Measurements from ENCODE around the gene PTPRF.

PTPRF gene

DNA sequence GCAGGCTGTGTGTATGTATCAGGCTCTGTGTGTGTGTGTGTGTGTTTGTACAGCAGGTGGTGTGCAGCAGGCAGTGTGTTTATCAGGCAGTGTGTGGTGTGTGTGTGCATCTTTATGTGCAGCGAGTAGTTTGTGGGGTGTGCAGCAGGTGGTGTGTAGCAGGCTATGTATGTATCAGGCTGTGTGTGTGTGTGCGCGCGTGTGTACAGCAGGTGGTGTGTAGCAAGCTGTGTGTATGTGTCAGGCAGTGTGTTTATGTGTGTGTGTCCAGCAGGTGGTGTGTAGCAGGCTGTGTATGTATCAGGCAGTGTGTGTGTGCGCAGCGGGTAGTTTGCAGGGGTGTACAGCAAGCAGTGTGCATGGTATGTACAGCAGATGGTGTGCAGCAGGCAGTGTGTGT, 29.0 kb downstream of the PTPRF start:
- no peak overlapping the region for H3K4me3 ChIP-seq (ENCODE audit: control insufficient read depth in 1 of 7, extremely low read depth in 1 of 7, insufficient read depth in 4 of 7, low read depth in 2 of 7, low read length in 6 of 7)
- no peak for DNase-seq
- peaks cover 0 to 7% (median 3%) of the 10 kb centered on the region in 4 experiments for H3K4me1 ChIP-seq (ENCODE audit: control extremely low read depth in 1 of 4, control insufficient read depth in 4 of 4, insufficient read depth in 4 of 4, low read length in 3 of 4)
- no peaks in the 10 kb centered on the region for H3K9me3 ChIP-seq (ENCODE audit: control extremely low read depth in 1 of 5, control insufficient read depth in 4 of 5, insufficient read depth in 2 of 5, low read depth in 1 of 5, low read length in 4 of 5)
- no peak overlapping the region for H3K27ac ChIP-seq (ENCODE audit: insufficient read depth in 1 of 2, low read depth in 1 of 2, low read length in 2 of 2, poor library complexity in 1 of 2, severe bottlenecking in 2 of 2)
- no peaks in the 10 kb centered on the region for H3K36me3 ChIP-seq (ENCODE audit: control insufficient read depth in 4 of 4, insufficient read depth in 4 of 4, low read length in 3 of 4)
- CTCF ChIA-PET: no interaction called here
- 100% methylated on average over 1 of the region's 6 CpGs for WGBS (ENCODE audit: insufficient coverage)
- POLR2A ChIA-PET: no interaction called here
- peaks cover 0 to 11% (median 0%) of the 10 kb centered on the region in 5 experiments for H3K27me3 ChIP-seq (replicated peaks in 2 of 5; ENCODE audit: control insufficient read depth in 4 of 5, insufficient read depth in 5 of 5, low read length in 4 of 5)

GRCh38 chr1:43560286-43560685, 29.6 kb downstream of the PTPRF start:
- H3K4me1 ChIP-seq (ENCODE audit: control extremely low read depth in 1 of 4, control insufficient read depth in 4 of 4, insufficient read depth in 4 of 4, low read length in 3 of 4): peaks cover 0 to 11% (median 8%) of the 10 kb centered on the region in 4 experiments
- DNase-seq: no peak
- 96% methylated on average over 5 of the region's 6 CpGs for WGBS (ENCODE audit: insufficient coverage)
- POLR2A ChIA-PET: no interaction called here
- CTCF ChIA-PET: interaction anchor here (1.2 kb wide), 1 partner anchor 27 kb away, joined by 3 read pairs; no protein-coding TSS in a partner anchor
- no peak overlapping the region for H3K27ac ChIP-seq (ENCODE audit: insufficient read depth in 1 of 2, low read depth in 1 of 2, low read length in 2 of 2, poor library complexity in 1 of 2, severe bottlenecking in 2 of 2)
- no peaks in the 10 kb centered on the region for H3K36me3 ChIP-seq (ENCODE audit: control insufficient read depth in 4 of 4, insufficient read depth in 4 of 4, low read length in 3 of 4)
- no peak overlapping the region for H3K4me3 ChIP-seq (ENCODE audit: control insufficient read depth in 1 of 7, extremely low read depth in 1 of 7, insufficient read depth in 4 of 7, low read depth in 2 of 7, low read length in 6 of 7)
- H3K27me3 ChIP-seq (replicated peaks in 2 of 5; ENCODE audit: control insufficient read depth in 4 of 5, insufficient read depth in 5 of 5, low read length in 4 of 5): peaks cover 0 to 12% (median 3%) of the 10 kb centered on the region in 5 experiments
- H3K9me3 ChIP-seq (ENCODE audit: control extremely low read depth in 1 of 5, control insufficient read depth in 4 of 5, insufficient read depth in 2 of 5, low read depth in 1 of 5, low read length in 4 of 5): no peaks in the 10 kb centered on the region

DNA sequence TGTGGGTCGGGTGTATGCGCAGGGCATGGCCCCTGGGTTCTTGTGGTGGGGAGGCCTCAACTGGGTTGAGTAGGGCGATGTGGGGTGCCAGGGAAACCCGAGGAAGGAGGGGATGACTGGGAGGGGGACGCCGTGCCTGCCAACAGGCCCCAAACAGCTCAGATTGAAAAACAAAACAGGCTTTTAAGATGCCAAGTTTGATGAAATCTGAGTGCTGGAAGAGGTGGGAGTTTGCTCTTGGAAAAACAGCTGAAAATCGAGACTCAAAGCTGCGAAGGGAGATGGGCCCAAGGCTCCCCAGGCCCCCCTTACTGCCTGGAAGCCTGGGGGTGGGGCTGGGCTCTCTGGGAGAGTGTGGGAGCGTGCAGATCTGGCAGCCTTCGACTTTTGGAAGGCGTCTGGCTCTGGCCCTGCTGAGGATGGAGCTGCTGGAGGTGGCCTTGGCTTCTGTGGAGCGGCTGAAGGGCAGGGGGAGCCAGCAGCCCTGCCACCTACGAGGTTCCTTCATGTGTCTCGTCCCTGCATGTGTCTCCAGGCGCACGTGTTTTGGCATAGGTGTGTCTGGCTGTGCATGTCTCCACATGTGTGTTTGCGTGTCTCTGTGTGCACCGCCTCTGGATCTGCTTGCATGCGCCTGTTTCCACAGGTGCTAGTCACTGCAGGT, 33.3 kb downstream of the PTPRF start:
- Histone ChIP-seq H3K27me3 (replicated peaks in 2 of 5; ENCODE audit: control insufficient read depth in 4 of 5, insufficient read depth in 5 of 5, low read length in 4 of 5) (peaks cover 0 to 17% (median 5%) of the 10 kb centered on the region in 5 experiments), H3K36me3 (ENCODE audit: control insufficient read depth in 4 of 4, insufficient read depth in 4 of 4, low read length in 3 of 4) (no peaks in the 10 kb centered on the region), H3K27ac (ENCODE audit: insufficient read depth in 1 of 2, low read depth in 1 of 2, low read length in 2 of 2, poor library complexity in 1 of 2, severe bottlenecking in 2 of 2) (no peak overlapping the region), H3K4me3 (ENCODE audit: control insufficient read depth in 1 of 7, extremely low read depth in 1 of 7, insufficient read depth in 4 of 7, low read depth in 2 of 7, low read length in 6 of 7) (no peak overlapping the region), H3K9me3 (ENCODE audit: control extremely low read depth in 1 of 5, control insufficient read depth in 4 of 5, insufficient read depth in 2 of 5, low read depth in 1 of 5, low read length in 4 of 5) (no peaks in the 10 kb centered on the region), H3K4me1 (ENCODE audit: control extremely low read depth in 1 of 4, control insufficient read depth in 4 of 4, insufficient read depth in 4 of 4, low read length in 3 of 4) (peaks cover 0 to 15% (median 13%) of the 10 kb centered on the region in 4 experiments)
- WGBS (ENCODE audit: insufficient coverage): 97% methylated on average over 17 of the region's 19 CpGs
- POLR2A ChIA-PET: no interaction called here
- CTCF ChIA-PET: interaction anchor here (1.2 kb wide), 1 partner anchor 10 kb away, joined by 7 read pairs; no protein-coding TSS in a partner anchor
- DNase-seq: no peak

DNA sequence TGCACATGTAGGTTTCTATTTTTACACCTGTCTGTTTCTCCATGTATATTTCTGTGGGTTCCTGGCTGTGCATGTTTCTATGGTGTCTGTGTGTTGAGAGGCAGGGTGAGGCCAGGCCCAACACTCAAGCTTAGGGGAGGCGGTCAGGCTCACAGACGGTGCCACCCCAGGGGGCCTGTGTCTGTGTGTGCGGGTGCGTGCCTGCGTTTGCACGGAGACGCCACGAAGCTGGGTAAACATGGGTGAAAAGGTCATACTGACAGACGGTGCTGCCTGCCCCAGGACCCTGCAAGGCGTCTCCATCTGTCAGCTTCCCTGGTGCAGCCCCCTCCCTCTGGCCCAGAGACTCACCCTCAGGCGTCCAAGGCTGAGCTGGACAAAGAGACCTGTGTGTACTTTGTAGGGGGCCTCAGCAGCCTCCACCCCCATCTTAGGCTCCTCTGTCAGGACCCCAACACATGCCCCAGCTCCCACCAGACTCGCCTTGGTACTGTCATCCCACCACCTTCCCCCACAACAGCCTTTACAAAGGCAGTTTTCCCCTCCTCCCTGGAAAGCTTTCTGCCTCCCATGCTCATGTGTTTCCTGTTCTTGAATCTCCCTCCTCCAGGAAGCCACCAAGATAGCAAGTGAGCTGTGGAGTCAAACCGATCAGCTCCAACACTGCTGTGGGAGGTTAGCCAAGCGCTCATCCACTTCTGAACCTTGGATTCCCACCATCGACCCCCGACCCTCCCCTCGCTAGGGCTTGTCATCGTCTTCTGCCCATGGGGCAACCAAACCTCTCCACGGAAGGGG, 34.1 kb downstream of the PTPRF start:
- Histone ChIP-seq H3K27me3 (replicated peaks in 2 of 5; ENCODE audit: control insufficient read depth in 4 of 5, insufficient read depth in 5 of 5, low read length in 4 of 5) (peaks cover 0 to 11% (median 5%) of the 10 kb centered on the region in 5 experiments), H3K27ac (ENCODE audit: insufficient read depth in 1 of 2, low read depth in 1 of 2, low read length in 2 of 2, poor library complexity in 1 of 2, severe bottlenecking in 2 of 2) (no peak overlapping the region), H3K9me3 (ENCODE audit: control extremely low read depth in 1 of 5, control insufficient read depth in 4 of 5, insufficient read depth in 2 of 5, low read depth in 1 of 5, low read length in 4 of 5) (no peaks in the 10 kb centered on the region), H3K4me3 (ENCODE audit: control insufficient read depth in 1 of 7, extremely low read depth in 1 of 7, insufficient read depth in 4 of 7, low read depth in 2 of 7, low read length in 6 of 7) (peak overlapping the region in 5 of 7 experiments; percentile 49 to 82 (median 70)), H3K36me3 (ENCODE audit: control insufficient read depth in 4 of 4, insufficient read depth in 4 of 4, low read length in 3 of 4) (no peaks in the 10 kb centered on the region), H3K4me1 (ENCODE audit: control extremely low read depth in 1 of 4, control insufficient read depth in 4 of 4, insufficient read depth in 4 of 4, low read length in 3 of 4) (peaks cover 0 to 18% (median 13%) of the 10 kb centered on the region in 4 experiments)
- no peak for DNase-seq
- WGBS (ENCODE audit: insufficient coverage): 83% methylated on average over 15 of the region's 19 CpGs
- CTCF ChIA-PET: interaction anchor here (1.2 kb wide), 1 partner anchor 10 kb away, joined by 7 read pairs; no protein-coding TSS in a partner anchor
- POLR2A ChIA-PET: no interaction called here

- Histone ChIP-seq H3K27me3 (replicated peaks in 2 of 5; ENCODE audit: control insufficient read depth in 4 of 5, insufficient read depth in 5 of 5, low read length in 4 of 5) (peaks cover 0 to 11% (median 5%) of the 10 kb centered on the region in 5 experiments), H3K4me3 (ENCODE audit: control insufficient read depth in 1 of 7, extremely low read depth in 1 of 7, insufficient read depth in 4 of 7, low read depth in 2 of 7, low read length in 6 of 7) (peak overlapping the region; percentile 37 to 82 (median 64)), H3K4me1 (ENCODE audit: control extremely low read depth in 1 of 4, control insufficient read depth in 4 of 4, insufficient read depth in 4 of 4, low read length in 3 of 4) (peaks cover 0 to 18% (median 13%) of the 10 kb centered on the region in 4 experiments), H3K36me3 (ENCODE audit: control insufficient read depth in 4 of 4, insufficient read depth in 4 of 4, low read length in 3 of 4) (no peaks in the 10 kb centered on the region), H3K9me3 (ENCODE audit: control extremely low read depth in 1 of 5, control insufficient read depth in 4 of 5, insufficient read depth in 2 of 5, low read depth in 1 of 5, low read length in 4 of 5) (no peaks in the 10 kb centered on the region), H3K27ac (ENCODE audit: insufficient read depth in 1 of 2, low read depth in 1 of 2, low read length in 2 of 2, poor library complexity in 1 of 2, severe bottlenecking in 2 of 2) (no peak overlapping the region)
- WGBS (ENCODE audit: insufficient coverage): 6% methylated on average over 21 of the region's 62 CpGs
- ChIA-PET POLR2A (no interaction called here), CTCF (no interaction called here)
- DNase-seq: peak; percentile 33 to 71 (median 57)
Measured at GRCh38 chr1:43565600-43566360, 35.1 kb downstream of the PTPRF start.

DNA sequence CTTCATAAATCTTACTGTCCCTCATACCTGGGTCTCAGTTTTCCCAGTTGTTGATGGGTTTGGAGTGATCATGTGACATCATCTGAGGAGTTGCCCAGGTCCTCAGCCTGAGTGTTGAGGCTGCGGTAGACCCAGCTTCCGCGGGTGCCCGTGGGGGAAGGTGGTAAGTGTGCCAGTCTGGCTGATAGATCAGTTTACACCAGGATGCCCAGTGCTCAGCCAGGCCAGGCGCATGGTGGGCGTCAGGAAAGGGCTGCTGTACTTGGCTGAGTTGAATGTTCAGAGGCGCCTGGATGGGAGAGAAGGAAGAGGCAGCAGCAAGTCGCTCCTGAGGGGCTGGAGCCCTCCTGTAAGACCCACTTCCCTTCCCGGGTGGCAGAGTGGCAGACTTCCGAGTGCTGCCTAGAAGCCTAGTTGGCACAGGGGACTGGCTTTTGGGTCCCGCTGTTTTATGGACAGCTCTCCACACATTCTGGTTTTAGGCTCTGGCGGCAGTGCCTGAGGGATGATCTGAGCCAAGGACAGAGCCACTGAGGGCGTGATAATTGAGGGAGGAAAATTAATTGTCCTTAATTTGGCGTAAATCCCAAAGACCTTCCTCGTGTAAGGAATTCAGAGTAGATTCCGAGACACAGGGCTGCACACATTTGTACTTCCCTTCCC, 35.8 kb downstream of the PTPRF start:
- H3K36me3 ChIP-seq (ENCODE audit: control insufficient read depth in 4 of 4, insufficient read depth in 4 of 4, low read length in 3 of 4): no peaks in the 10 kb centered on the region
- 97% methylated on average over 15 of the region's 16 CpGs for WGBS (ENCODE audit: insufficient coverage)
- ChIA-PET CTCF (no interaction called here), POLR2A (no interaction called here)
- H3K4me1 ChIP-seq (ENCODE audit: control extremely low read depth in 1 of 4, control insufficient read depth in 4 of 4, insufficient read depth in 4 of 4, low read length in 3 of 4): peaks cover 0 to 18% (median 13%) of the 10 kb centered on the region in 4 experiments
- DNase-seq: no peak
- H3K4me3 ChIP-seq (ENCODE audit: control insufficient read depth in 1 of 7, extremely low read depth in 1 of 7, insufficient read depth in 4 of 7, low read depth in 2 of 7, low read length in 6 of 7): peak overlapping the region in 1 of 7 experiments; percentile 81
- H3K9me3 ChIP-seq (ENCODE audit: control extremely low read depth in 1 of 5, control insufficient read depth in 4 of 5, insufficient read depth in 2 of 5, low read depth in 1 of 5, low read length in 4 of 5): no peaks in the 10 kb centered on the region
- no peak overlapping the region for H3K27ac ChIP-seq (ENCODE audit: insufficient read depth in 1 of 2, low read depth in 1 of 2, low read length in 2 of 2, poor library complexity in 1 of 2, severe bottlenecking in 2 of 2)
- H3K27me3 ChIP-seq (replicated peaks in 2 of 5; ENCODE audit: control insufficient read depth in 4 of 5, insufficient read depth in 5 of 5, low read length in 4 of 5): peaks cover 0 to 11% (median 5%) of the 10 kb centered on the region in 5 experiments

All from common myeloid progenitor, CD34-positive (primary cell).